Endothelial cell of hepatic sinusoid (primary cell): ENCODE results near the gene NOTCH4.

ENCODE experiments used
- in situ Hi-C: cut with HindIII; loops from 2 replicates; pipeline ENCODE4 v1.10.0; 2017; ENCODE audit warnings: low sequenced_read_pairs

Gene NOTCH4

DNA sequence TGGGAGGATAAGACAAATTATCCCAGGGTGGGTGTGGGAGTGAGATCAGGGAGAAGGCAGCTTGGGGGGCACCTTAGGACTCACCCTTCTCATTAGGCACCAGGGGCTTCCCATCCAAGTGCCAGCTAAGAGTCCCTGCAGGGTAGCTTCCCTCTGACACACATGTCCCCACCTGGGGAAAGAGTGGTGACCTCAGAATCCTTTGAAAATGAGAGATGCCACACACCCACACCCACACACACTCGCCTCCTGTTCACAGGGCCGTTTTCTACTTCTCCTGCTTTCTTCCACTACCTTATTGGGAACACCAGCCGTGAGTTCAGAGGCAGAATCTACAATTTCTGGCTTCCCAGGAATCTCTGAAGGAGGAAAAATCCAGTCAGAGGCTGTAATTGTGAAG lies 40.8 kb downstream of the NOTCH4 start:
- in situ Hi-C loops: loop anchor here (10.0 kb wide), 1 partner anchor 68 kb away; no protein-coding TSS in a partner anchor

DNA sequence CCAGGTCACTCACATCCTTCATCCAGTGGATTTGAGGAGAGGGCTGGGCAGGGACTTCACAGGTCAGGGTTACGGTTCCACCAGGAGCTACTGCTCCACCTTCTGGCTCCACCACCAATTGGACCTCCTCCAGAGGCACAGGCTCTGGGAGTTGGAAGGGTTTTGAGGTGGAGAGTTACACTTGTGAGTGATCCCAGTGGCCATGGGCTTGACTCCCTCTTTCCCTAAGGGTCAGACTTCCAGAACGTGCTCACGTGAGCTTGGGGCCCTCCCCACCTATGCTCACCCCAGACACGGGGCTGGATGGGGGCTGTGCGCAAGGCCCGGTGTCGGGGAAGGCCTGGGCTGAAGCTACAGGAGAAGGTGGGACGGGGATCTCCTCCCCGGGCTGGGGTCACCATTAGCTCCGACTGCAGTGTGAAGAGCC lies 41.3 kb downstream of the NOTCH4 start:
- in situ Hi-C loops: loop anchor here (10.0 kb wide), 1 partner anchor 68 kb away; no protein-coding TSS in a partner anchor

DNA sequence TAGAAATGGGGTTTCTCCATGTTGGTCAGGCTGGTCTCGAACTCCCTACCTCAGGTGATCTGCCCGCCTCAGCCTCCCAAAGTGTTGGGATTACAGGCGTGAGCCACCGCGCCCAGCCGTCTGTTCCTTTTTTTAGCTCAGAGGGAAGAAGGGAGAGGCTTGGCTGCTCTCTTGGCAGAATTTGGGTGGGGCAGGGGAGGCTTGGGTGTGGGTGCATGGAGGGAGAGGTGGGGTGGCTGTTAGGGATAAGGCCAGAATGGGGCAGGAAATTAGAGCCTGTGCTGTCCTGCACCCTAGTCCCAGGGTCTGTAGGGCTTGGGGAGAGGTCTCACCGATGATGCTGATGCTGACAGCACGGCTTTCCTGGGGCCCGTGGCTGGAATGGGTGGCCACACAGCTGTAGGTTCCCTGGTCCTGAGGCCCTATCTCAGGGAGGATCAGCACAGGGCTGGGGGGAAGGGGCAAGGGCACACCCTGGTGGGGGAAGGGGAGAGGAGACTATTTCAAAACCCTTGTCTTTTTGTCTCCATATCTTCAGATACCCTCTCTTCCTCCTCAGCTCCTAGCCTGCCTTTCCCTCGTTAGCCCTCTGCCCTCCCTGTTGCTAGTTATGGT lies 41.8 kb downstream of the NOTCH4 start:
- in situ Hi-C loops: loop anchor here (10.0 kb wide), 1 partner anchor 67 kb away; no protein-coding TSS in a partner anchor

DNA sequence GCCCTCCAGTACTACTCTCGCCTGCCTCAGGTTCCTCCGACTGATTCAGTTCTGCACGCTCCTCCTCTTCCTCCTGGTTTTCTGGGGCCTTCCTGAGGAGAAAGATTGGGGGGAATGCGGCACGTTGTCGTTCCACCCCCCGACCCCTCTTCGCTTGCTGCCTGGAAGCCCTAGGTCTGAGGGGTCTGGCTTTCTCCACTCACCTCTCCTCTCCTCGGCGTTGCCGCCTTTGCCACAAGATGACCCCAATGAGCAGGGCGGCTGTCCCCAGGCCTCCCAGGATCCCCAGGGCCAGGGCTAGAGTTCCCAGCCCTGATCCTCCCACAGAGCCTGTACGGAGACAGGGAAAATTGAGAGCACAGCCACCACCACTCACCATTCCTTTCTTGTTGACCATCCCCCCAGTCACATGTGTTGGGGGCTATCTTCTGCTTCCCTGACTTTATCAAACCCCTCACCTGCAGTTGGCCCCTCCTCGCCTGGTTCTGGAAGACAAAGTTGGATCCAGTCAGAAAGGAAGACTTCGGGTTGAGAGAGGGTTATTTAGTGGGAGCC lies 42.6 kb downstream of the NOTCH4 start:
- in situ Hi-C loops: loop anchor here (10.0 kb wide), 1 partner anchor 66 kb away; no protein-coding TSS in a partner anchor

DNA sequence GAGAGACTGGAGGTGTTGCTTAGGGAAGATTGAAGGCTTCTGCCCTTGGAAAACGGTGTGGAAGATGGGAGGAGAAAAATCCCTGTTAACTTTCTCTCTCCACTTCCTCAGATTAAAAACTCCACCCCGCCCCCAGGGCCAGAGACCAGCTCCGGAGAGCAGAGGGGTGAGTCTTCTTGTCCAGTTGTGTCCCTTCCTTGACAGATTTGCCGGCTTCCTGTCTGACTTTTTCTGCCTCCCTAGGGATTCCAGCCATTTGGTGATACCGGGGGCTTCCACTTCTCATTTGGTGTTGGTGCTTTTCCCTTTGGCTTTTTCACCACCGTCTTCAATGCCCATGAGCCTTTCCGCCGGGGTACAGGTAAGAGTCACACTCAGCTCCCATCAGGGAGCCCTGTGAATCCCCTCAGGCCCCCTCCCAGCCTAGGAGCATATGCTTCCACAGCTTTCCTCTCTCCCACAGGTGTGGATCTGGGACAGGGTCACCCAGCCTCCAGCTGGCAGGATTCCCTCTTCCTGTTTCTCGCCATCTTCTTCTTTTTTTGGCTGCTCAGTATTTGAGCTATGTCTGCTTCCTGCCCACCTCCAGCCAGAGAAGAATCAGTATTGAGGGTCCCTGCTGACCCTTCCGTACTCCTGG lies 44.0 kb downstream of the NOTCH4 start:
- in situ Hi-C loops: loop anchor here (10.0 kb wide), 1 partner anchor 65 kb away; no protein-coding TSS in a partner anchor

DNA sequence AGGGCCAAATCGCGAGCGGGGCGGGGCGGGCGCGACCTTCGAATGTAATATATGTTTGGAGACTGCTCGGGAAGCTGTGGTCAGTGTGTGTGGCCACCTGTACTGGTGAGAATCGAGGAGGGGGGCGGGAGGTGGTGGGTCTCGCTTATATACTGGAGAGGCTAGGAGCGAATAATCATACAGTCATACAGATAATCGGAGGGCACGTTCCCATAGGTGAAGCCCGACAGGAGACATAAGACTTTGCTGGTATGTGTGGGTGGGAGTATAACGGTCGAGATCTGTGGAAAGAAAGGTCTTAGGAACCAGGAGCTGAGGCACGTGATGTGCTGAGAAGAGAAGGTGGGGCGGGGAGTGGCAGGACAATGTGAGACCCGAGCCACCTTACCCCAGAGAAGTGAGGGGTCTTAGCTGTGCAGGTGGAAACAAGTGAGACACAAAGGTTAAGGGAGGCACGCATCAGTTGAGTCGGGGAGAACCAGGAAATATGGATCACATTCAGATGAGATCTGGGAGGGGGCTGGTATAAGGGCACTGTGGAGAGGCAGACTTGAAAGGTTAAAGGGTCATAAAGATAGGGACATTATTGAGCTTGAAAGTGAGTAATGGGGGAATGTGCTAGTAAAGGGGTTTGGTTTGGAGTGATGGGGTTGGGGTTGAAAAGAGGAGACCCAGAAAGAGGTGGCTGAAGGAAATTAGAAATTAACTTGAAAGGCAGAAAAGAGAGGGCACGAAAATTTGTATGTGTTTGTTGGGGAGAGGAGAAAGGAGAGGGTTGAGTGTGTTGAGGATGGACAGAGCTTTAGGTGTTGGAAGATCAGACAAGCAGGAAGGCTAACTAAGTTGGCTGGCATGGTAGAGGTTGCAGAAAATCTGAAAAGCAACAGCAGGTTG lies 45.1 kb downstream of the NOTCH4 start:
- in situ Hi-C loops: no loop called here

DNA sequence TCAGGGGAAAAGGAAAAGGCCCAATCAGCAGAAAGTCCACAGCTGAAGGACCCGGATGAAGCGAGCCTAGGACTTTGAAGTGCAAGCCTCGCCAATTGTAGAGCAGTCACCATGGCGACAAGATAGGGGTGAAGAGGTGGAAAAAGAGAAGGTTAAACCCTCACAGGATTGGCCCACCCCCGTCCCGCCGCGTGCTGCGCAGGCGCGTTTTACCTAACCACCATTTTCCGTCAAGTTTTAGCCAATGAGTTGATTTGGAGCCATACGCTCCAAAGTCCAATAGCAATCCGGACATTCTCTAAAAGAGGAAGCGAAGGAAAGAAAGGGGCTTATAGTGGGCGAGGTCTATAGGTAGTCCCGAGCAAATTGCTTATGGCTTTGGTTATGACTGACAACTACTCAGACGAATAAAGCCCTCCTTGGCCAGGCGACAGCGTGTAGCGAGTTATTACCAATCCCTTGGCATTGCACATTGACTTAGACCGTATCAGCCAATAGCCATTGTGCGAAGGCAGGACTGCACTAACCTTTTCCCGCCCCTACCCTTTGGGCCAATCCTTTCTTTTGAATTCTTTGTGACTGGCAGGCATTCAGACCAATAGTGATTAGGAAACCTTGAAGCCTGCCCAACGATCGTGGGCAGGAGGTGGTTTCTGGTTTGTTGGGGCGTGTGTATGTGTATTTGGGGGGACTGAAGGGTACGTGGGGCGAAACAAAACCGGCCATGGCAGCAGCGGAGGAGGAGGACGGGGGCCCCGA lies 45.9 kb downstream of the NOTCH4 start, which contains the start of gene RNF5:
TSS of gene RNF5 (plus strand) at position 618 of the 759 bp plus-strand sequence. CDS start at position 725, 107 bp downstream.
- in situ Hi-C loops: no loop called here

DNA sequence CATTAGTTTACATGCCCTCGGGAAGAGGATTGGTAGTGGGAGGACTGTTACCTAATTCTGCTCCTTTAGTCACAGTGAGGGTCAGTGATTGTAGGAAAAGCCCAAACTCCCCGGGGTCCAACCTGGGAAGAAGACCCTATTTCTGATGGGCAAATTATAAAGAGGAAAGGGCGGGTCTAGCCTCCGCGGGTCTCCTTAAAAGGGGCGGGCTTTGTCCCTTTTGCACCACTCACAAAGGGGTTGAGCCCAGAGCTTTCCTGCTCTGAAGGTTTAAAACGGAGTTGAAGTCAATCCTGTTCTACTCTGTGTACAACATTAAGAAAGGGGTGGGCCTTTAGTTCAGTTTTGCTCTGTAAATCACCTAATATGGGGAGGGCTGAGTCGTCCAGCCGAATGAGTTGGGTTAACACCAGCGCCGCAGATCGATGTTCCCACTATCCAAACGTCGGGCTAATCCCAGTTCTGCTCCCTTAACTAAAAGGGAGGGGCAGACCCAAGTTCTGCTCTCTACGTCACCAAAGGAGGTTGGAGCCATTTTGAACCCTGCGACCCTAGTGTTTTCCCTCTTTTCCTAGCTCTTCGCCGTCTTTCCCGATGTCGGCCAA lies 46.6 kb downstream of the NOTCH4 start:
- in situ Hi-C loops: no loop called here

DNA sequence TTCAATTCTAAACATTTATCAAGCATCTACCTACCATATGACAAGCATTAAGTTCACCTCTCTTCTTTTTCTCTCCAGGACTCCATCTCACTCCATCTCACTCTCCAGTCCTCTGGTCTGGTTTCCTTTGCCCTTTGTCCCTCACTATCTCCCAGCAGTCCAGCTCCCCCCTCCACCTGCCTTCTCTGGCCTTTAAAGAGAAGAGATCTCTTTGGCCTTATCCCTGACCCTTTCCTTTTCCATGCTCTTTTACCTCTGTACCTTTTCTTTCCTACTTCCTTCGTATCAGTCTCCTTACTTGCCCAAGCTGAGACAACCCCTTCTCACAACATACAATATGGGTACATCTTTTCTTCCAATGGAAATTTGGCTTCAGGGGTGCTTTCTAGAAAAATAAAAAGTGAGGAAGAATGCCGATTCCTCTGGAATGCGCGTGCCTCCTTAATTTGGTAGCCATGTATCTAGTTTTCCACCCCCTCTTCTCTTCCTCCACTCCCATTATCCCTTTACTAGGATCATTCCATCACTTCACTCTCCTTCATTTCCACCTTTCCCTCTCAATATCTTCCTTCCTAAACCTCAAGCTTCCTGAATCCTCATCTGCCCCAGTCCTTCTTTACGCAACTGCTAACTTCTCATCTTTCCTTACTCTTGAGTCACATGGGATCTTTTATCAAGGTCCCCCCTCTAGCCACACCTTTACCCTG lies 47.2 kb downstream of the NOTCH4 start:
- in situ Hi-C loops: no loop called here

DNA sequence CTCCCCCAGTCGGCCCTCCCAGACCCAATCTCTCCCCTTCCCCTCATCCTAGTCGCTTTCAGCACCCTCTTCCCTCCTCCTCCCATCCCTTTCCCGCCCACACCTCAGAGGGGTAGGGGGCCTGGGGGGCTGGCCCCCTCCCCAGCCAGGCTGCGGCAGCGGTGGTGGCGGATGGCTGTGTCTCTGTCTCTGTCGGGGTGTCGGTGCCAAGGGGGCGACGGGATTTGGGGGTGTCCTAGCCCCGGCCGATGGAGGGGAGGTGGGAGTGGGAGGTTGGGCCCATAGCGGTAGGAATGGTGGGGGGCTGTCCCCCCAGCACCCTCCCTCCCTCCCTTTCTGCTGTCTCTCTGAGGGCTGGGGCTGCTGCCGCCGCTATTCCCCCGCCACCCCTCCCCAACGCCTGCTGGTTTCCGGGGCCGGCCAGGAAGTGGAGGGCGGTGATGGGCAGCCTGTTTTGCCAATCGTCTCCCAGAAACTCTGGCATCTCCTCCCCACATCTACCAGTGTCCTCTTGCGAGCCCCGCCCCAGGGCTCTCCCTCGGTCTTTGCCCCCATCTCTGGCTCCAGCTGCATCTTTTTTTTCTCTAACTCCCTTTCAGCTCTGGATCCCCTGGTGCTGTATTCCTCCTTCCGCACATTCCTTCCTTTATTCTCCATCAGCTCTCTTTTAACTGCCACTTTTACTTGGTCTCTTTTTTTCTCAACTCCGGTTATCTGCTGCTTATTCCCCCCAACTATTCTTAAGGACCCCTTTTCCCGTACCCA lies 48.0 kb downstream of the NOTCH4 start, which contains the start of gene AGPAT1:
TSS of gene AGPAT1 (minus strand) at position 374 of the 765 bp plus-strand sequence. CDS start 4,588 bp downstream, outside the sequence.
- in situ Hi-C loops: no loop called here

DNA sequence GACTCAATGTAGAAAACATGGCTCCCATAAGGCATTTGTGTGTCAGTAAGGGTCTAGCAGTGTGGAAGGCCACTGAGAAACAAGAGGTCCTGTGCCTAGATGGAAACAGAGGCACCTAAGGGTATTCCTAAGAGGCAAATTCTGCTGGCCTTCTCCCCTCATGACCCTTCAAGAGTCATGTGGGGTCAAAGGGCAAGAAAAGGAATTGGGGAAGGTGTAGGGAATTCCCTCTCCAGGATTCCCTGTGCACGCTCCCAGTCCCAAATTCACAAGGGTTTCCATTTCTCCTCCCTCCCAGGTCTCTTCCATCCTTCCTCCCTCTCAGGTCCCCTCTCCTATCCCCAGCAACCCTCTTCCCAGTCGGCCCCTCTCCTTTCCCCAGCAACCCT lies 48.6 kb downstream of the NOTCH4 start:
- in situ Hi-C loops: no loop called here

DNA sequence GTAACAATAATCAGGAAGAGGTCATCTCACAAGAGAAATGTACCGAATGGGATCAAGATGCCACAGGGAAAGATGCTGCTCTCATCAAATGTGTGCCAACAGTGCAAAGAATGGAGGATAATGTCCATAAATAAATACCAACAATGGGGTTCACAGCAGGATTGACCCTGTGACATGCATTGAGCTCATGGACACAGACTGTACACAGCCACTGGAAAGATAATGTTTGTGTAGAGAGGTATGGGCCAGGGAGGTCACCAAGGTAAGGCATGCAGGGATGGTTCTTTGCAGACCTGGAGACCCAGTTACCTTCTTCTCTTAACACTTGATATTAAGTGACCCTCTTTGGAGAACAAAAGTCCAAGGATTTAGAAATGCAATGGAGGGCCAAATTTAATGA lies 49.5 kb downstream of the NOTCH4 start:
- in situ Hi-C loops: no loop called here

DNA sequence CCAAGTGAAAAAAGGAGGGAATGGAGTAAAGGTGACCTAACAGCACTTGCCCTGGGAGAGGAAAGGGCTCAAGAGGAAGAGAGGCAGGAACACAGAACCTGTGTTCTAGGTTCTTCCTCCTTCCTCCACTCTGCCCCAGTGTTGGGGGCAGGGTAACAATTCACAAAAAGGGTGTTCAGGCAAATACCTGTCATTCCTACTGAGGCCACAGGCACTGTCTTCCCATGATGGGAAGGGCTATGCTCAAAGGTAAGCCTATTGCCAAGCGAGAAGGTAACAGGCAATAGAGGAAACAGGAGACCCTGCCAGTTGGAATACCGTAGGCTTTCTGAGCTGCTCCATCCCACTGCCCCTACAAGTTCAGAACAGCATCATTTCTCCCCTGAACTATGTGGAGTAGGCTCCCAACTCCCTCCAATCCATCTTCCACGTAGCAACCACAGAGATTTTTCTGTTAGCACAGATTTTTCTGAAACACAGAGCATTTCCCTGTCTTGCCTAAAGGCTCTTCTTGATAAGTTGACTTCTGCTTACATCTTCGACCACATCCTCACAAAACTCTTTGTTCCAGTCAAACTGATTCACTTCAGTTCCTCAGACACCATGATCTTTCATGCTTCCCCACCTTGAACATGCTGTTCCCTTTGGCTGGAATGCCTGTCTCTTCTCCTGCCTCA lies 50.7 kb downstream of the NOTCH4 start:
- in situ Hi-C loops: no loop called here

DNA sequence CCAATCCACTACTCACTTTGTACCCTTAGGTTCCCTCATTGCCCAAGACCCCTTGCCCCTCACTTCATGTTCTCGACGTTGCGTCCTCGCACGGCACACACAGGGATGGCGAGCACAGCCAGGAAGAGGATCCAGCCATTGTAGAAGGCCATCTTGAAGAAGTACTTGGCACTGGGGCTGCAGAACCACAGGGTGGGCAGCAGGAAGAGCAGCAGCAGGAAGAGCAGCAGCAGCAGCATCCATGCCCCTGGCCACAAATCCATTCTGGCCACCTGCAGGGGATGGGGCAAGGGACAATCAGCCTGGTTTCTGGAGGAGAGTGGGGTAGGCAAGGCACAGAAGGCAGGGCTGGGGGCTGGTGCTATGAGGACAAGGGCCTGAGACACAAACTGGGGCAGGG lies 52.6 kb downstream of the NOTCH4 start:
- in situ Hi-C loops: no loop called here

DNA sequence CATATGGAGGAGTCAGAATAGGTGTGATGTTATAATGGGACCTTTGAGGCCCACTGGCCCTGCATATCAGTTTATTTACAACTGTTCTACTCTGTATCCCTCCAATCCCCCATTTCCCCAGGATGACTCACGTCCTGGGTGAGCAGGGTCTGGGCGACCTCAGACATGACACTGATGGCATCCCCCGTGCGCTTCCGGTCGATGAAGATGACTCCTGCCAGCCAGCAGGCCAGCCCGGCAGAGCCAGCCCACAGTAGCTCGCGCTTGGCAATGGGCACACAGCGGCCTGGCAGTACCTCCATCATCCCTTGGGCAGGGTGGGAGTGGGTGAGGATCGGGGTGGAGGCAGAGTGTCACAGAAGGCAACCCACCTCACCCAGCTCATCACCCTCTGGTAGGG lies 53.6 kb downstream of the NOTCH4 start:
- in situ Hi-C loops: no loop called here

DNA sequence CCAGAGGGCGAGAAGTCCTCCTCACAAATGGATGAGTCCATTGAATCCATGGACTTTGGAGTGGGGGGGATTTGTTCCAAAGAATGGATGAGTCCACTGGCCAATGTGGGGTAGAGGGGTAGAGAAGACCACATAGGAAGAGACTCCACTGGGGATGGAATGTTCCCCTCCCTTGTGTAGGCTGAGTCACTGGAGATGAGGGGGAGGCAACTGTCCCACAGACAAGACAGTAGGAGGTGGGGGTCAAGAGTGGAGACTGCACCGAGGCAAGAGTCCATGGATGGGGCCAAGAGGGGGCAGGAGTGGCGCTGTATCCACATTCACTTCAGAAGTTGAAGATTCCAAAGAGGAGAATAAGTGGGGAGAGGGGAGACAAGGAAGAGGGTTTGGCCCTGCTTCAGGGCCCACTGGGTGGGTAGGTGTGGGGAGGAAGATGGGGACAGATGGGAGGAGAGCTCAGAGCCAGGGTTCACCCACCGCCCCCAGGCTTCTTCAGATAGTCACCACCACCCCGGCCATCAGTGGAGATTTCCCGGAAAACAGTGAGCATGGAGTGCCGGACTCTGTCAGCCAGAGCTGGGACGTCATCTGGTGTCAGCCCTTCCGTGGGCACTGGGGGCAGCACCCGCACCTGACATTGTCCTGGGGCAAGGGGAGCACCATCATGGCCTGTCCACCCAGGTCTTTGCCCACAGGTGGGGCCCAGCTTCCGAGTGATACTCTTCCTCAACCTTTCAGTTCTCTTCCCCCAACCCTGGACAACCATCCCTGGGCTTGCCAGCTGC lies 54.9 kb downstream of the NOTCH4 start:
- in situ Hi-C loops: no loop called here

DNA sequence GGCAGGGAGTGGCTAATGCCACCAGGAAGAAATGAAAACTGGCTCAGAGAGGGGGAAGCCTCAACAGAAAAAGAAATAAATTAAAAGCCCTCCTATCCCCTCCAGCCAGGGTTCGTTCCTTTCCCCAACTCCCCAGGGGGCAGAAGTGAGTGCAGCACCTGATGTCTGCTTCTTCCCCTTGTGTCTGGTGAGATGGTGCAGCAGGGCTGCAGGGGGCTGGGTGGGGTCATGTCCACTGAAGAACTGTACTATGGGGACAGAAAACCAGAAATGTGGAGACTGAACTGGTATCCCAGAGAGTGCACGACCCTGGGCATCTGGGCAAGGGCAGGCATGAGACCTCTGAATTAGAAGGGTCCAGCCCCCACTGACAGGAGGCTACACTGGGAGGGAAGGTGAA lies 55.5 kb downstream of the NOTCH4 start:
- in situ Hi-C loops: no loop called here
